Measurements from ENCODE around the gene ZNF329.

DNA sequence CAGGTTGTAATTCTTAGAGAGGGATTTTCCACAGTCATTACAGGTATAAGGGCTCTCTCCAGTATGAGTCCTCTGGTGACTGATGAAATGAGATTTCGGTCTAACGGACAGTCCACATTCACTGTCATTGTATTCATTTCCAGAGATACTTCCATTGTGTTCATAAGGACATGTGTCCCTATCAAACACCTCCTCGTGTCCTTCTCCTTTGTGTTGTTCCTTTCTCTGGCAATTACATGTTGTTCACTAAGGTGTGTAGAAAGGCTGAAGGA is 42.1 kb downstream of the ZNF329 start:
- TF ChIP-seq EZH2 (conservative IDR thresholded peaks at IDR 0.05; ENCODE audit: low read depth, low read length) (no peak), POLR2A (IDR thresholded peaks at IDR 0.05; ENCODE audit: insufficient read depth in 1 of 2, low read depth in 2 of 2, low read length in 2 of 2) (no peak), YY1 (IDR thresholded peaks at IDR 0.05; ENCODE audit: insufficient read depth, insufficient replicate concordance, low read depth, low read length) (no peak), CBX2 (IDR thresholded peaks at IDR 0.05; ENCODE audit: low read depth, low read length) (no peak), CBX2 (CRISPR knock-in tag; IDR thresholded peaks at IDR 0.05; ENCODE audit: low read depth) (no peak), SOX6 (IDR thresholded peaks at IDR 0.05) (no peak), SOX6 (CRISPR knock-in tag; IDR thresholded peaks at IDR 0.05) (no peak), MXI1 (IDR thresholded peaks at IDR 0.05; ENCODE audit: borderline replicate concordance, low read depth, low read length) (no peak), TCF12 (IDR thresholded peaks at IDR 0.05) (no peak), TCF12 (CRISPR knock-in tag; IDR thresholded peaks at IDR 0.05) (no peak), ZNF17 (CRISPR knock-in tag; IDR thresholded peaks at IDR 0.05) (no peak), TAF1 (CRISPR knock-in tag; IDR thresholded peaks at IDR 0.05) (no peak)
- TF ChIP-seq, protein P1, sequence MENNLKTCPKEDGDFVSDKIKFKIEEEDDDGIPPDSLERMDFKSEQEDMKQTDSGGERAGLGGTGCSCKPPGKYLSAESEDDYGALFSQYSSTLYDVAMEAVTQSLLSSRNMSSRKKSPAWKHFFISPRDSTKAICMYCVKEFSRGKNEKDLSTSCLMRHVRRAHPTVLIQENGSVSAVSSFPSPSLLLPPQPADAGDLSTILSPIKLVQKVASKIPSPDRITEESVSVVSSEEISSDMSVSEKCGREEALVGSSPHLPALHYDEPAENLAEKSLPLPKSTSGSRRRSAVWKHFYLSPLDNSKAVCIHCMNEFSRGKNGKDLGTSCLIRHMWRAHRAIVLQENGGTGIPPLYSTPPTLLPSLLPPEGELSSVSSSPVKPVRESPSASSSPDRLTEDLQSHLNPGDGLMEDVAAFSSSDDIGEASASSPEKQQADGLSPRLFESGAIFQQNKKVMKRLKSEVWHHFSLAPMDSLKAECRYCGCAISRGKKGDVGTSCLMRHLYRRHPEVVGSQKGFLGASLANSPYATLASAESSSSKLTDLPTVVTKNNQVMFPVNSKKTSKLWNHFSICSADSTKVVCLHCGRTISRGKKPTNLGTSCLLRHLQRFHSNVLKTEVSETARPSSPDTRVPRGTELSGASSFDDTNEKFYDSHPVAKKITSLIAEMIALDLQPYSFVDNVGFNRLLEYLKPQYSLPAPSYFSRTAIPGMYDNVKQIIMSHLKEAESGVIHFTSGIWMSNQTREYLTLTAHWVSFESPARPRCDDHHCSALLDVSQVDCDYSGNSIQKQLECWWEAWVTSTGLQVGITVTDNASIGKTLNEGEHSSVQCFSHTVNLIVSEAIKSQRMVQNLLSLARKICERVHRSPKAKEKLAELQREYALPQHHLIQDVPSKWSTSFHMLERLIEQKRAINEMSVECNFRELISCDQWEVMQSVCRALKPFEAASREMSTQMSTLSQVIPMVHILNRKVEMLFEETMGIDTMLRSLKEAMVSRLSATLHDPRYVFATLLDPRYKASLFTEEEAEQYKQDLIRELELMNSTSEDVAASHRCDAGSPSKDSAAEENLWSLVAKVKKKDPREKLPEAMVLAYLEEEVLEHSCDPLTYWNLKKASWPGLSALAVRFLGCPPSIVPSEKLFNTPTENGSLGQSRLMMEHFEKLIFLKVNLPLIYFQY (CRISPR knock-in tag; IDR thresholded peaks at IDR 0.05; ENCODE audit: borderline replicate concordance), result no peak
- TF ChIP-seq, protein P2, sequence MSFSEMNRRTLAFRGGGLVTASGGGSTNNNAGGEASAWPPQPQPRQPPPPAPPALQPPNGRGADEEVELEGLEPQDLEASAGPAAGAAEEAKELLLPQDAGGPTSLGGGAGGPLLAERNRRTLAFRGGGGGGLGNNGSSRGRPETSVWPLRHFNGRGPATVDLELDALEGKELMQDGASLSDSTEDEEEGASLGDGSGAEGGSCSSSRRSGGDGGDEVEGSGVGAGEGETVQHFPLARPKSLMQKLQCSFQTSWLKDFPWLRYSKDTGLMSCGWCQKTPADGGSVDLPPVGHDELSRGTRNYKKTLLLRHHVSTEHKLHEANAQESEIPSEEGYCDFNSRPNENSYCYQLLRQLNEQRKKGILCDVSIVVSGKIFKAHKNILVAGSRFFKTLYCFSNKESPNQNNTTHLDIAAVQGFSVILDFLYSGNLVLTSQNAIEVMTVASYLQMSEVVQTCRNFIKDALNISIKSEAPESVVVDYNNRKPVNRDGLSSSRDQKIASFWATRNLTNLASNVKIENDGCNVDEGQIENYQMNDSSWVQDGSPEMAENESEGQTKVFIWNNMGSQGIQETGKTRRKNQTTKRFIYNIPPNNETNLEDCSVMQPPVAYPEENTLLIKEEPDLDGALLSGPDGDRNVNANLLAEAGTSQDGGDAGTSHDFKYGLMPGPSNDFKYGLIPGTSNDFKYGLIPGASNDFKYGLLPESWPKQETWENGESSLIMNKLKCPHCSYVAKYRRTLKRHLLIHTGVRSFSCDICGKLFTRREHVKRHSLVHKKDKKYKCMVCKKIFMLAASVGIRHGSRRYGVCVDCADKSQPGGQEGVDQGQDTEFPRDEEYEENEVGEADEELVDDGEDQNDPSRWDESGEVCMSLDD (CRISPR knock-in tag; IDR thresholded peaks at IDR 0.05; ENCODE audit: borderline replicate concordance), result no peak
- TF ChIP-seq, protein P3, sequence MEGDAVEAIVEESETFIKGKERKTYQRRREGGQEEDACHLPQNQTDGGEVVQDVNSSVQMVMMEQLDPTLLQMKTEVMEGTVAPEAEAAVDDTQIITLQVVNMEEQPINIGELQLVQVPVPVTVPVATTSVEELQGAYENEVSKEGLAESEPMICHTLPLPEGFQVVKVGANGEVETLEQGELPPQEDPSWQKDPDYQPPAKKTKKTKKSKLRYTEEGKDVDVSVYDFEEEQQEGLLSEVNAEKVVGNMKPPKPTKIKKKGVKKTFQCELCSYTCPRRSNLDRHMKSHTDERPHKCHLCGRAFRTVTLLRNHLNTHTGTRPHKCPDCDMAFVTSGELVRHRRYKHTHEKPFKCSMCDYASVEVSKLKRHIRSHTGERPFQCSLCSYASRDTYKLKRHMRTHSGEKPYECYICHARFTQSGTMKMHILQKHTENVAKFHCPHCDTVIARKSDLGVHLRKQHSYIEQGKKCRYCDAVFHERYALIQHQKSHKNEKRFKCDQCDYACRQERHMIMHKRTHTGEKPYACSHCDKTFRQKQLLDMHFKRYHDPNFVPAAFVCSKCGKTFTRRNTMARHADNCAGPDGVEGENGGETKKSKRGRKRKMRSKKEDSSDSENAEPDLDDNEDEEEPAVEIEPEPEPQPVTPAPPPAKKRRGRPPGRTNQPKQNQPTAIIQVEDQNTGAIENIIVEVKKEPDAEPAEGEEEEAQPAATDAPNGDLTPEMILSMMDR (CRISPR knock-in tag; IDR thresholded peaks at IDR 0.05), result no peak
